GM23338 (cell line): ENCODE measurements around the gene PSD4. TPM values are rescaled to one million over a fixed set of nuclear protein-coding genes. Genes with fewer than 3 reads are reported as not detected.

Experiments
- ATAC-seq: fragments of 200-7000 bp; cut with Tn5 transposase; 3 replicates; pipeline ENCODE4 v1.9.1; 2020
- DNase-seq: peaks from one replicate; pipeline ENCODE4 v3.0.0-alpha.2; 2015; ENCODE audit warnings: low spot score
- H2AFZ ChIP-seq: fragments of 200-600 bp; sonication (generic); 2 replicates; pipeline ENCODE4 v1.8.0; 2016; ENCODE audit warnings: antibody characterized with exemption, mild to moderate bottlenecking, moderate library complexity
- H3F3A ChIP-seq: fragments of 200-600 bp; sonication (generic); replicated peaks from 2 replicates; pipeline ENCODE4 v1.8.0; 2017; ENCODE audit warnings: antibody characterized with exemption, mixed run types, low read depth
- H3K27ac ChIP-seq: fragments of 200-600 bp; sonication (generic); 2 replicates; pipeline ENCODE4 v1.6.1; 2016; ENCODE audit warnings: low read depth
- H3K27me3 ChIP-seq: fragments of 200-600 bp; sonication (generic); 2 replicates; pipeline ENCODE4 v1.8.0; 2016; ENCODE audit warnings: mild to moderate bottlenecking, mixed run types, moderate library complexity; ENCODE audit not compliant: insufficient read depth
- H3K36me3 ChIP-seq: fragments of 200-600 bp; sonication (generic); 2 replicates; pipeline ENCODE4 v1.8.0; 2016; ENCODE audit warnings: mild to moderate bottlenecking; ENCODE audit not compliant: insufficient read depth
- H3K4me1 ChIP-seq: fragments of 200-600 bp; sonication (generic); 2 replicates; pipeline ENCODE4 v1.8.0; 2016; ENCODE audit warnings: mild to moderate bottlenecking, moderate library complexity; ENCODE audit not compliant: insufficient read depth
- H3K4me2 ChIP-seq: fragments of 200-600 bp; sonication (generic); 2 replicates; pipeline ENCODE4 v1.7.1; 2017; ENCODE audit warnings: mixed run types
- H3K4me3 ChIP-seq: fragments of 200-600 bp; sonication (generic); 2 replicates; pipeline ENCODE4 v1.6.1; 2016; ENCODE audit warnings: mixed run types
- H3K79me2 ChIP-seq: fragments of 200-600 bp; sonication (generic); replicated peaks from 2 replicates; pipeline ENCODE4 v1.8.0; 2017; ENCODE audit warnings: mild to moderate bottlenecking; ENCODE audit not compliant: insufficient read depth
- H3K9me2 ChIP-seq: fragments of 200-600 bp; sonication (generic); 2 replicates; pipeline ENCODE4 v1.8.0; 2017; ENCODE audit not compliant: insufficient read depth
- H4K20me1 ChIP-seq: fragments of 200-600 bp; sonication (generic); replicated peaks from 2 replicates; pipeline ENCODE4 v1.8.0; 2017; ENCODE audit warnings: mild to moderate bottlenecking; ENCODE audit not compliant: insufficient read depth
- H3K27ac Mint-ChIP-seq: 2 replicates; pipeline ENCODE4 v1.8.0; 2020; ENCODE audit warnings: inconsistent platforms, mild to moderate bottlenecking, moderate library complexity, mixed read lengths
- H3K27me3 Mint-ChIP-seq: 3 replicates; pipeline ENCODE4 v1.8.0; 2022; ENCODE audit warnings: low read depth, mild to moderate bottlenecking, moderate library complexity, mixed read lengths, inconsistent platforms; ENCODE audit not compliant: insufficient read depth, poor library complexity
- H3K36me3 Mint-ChIP-seq: 3 replicates; pipeline ENCODE4 v1.8.0; 2021; ENCODE audit warnings: low read depth, mild to moderate bottlenecking, inconsistent platforms, moderate library complexity, mixed read lengths
- H3K4me1 Mint-ChIP-seq: 3 replicates; pipeline ENCODE4 v1.8.0; 2020; ENCODE audit warnings: mild to moderate bottlenecking, inconsistent platforms, mixed read lengths
- H3K4me3 Mint-ChIP-seq: 3 replicates; pipeline ENCODE4 v1.8.0; 2021; ENCODE audit warnings: moderate library complexity, mild to moderate bottlenecking, inconsistent platforms, mixed read lengths
- H3K9me3 Mint-ChIP-seq: 3 replicates; pipeline ENCODE4 v1.8.0; 2020; ENCODE audit warnings: moderate library complexity, mild to moderate bottlenecking, inconsistent platforms, mixed read lengths
- CREB1 ChIP-seq: fragments of 250-450 bp; sonication (Bioruptor Pico); IDR thresholded peaks from 2 replicates; pipeline ENCODE4 v1.5.0; 2020; ENCODE audit warnings: low read depth, mild to moderate bottlenecking, moderate library complexity
- CTCF ChIP-seq, 2 experiments: fragments of 200-600 bp in 1 of 2; sonication (generic) in 1 of 2; conservative IDR thresholded peaks; 2 replicates each; pipeline versions ENCODE4 v1.5.1 to v1.6.1; 2016 to 2017; ENCODE audit warnings: antibody characterized with exemption in 2 of 2, low read depth in 2 of 2, mild to moderate bottlenecking in 2 of 2, moderate library complexity in 1 of 2
- EZH2 ChIP-seq: fragments of 200-600 bp; sonication (generic); IDR thresholded peaks from one replicate; pipeline ENCODE4 v1.8.0; 2017; ENCODE audit warnings: antibody characterized with exemption, mild to moderate bottlenecking, low read depth; ENCODE audit not compliant: unreplicated experiment
- NANOG ChIP-seq: IDR thresholded peaks from 2 replicates; pipeline ENCODE4 v1.6.1; 2016; ENCODE audit warnings: antibody characterized with exemption, borderline replicate concordance
- POLR2AphosphoS5 ChIP-seq: IDR thresholded peaks from 2 replicates; pipeline ENCODE4 v1.6.1; 2016; ENCODE audit warnings: antibody characterized with exemption, low read depth
- REST ChIP-seq: IDR thresholded peaks from one replicate; pipeline ENCODE4 v1.6.1; 2018; ENCODE audit warnings: antibody characterized with exemption; ENCODE audit not compliant: unreplicated experiment
- STAT1 ChIP-seq: IDR thresholded peaks from one replicate; pipeline ENCODE4 v1.6.1; 2016; ENCODE audit warnings: antibody characterized with exemption; ENCODE audit not compliant: unreplicated experiment
- ZNF114 ChIP-seq: fragments of 250-450 bp; sonication (Bioruptor Pico); IDR thresholded peaks from 2 replicates; pipeline ENCODE4 v1.5.0; 2020; ENCODE audit warnings: mild to moderate bottlenecking, moderate library complexity
- ZNF462 ChIP-seq: fragments of 250-450 bp; sonication (Bioruptor Pico); IDR thresholded peaks from 2 replicates; pipeline ENCODE4 v1.5.0; 2020; ENCODE audit warnings: mild to moderate bottlenecking, moderate library complexity
- polyA plus RNA-seq: library from polyadenylated mRNA; unstranded; fragments of >200 nt; fragmentation: Nextera tagmentation; extraction: Ambion mirVana; gene quantifications from 2 replicates; pipeline ENCODE4 v1.2.1, GENCODE V29; 2016
- total RNA-seq: library from RNA; depleted of rRNA; stranded (reverse); fragments of >200 nt; shearing (Covaris generic); gene quantifications from 2 replicates; pipeline ENCODE4 v1.2.3, GENCODE V29; 2014

PSD4 gene
- total and polyA plus RNA-seq, 2 experiments from 2014 or later: 0.06 to 0.66 TPM

DNA sequence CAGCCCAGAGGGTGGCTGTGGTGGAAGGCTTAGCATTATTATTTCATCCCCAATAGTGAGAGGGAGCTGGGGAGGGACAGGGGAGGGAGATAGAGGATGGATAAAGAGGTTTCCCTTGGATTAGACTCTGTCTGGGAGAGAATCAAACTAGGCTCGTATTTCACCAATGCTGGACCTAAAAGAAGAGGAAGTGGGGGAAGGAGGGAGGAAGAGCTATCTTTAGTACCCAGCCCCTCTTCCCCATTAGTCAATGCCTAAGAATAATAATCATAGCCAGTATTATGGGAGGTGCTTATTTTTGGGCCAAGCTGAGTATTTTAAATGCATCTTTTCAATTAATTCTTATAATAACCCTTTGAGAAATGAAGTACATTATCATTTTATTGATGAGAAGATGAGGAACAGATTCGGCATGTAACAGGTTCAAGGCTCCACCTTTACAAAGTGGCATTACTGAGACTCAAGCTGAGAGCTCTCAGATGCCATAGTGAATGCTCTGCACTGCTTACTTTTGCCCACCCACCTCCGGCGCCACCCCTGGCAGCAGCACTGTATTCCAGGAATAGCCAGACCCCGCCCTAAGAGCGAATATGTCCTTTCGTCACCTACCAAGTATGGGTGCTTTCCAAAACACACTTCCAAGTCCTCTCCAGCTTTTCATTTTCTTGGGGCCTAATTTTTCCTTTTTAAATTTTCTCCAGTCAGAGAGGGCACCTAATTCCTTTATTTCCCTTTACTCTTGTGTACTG is 83.9 kb downstream of the PSD4 start (continued):
- 0 out of 4 replicates have a peak, but pooled peaks of 1 of the 2 experiments have one; percentile 9 for TF ChIP-seq CTCF (conservative IDR thresholded peaks at IDR 0.05; ENCODE audit: low read depth in 2 of 2)
- no peak for TF ChIP-seq NANOG
- TF ChIP-seq REST: no peak

DNA sequence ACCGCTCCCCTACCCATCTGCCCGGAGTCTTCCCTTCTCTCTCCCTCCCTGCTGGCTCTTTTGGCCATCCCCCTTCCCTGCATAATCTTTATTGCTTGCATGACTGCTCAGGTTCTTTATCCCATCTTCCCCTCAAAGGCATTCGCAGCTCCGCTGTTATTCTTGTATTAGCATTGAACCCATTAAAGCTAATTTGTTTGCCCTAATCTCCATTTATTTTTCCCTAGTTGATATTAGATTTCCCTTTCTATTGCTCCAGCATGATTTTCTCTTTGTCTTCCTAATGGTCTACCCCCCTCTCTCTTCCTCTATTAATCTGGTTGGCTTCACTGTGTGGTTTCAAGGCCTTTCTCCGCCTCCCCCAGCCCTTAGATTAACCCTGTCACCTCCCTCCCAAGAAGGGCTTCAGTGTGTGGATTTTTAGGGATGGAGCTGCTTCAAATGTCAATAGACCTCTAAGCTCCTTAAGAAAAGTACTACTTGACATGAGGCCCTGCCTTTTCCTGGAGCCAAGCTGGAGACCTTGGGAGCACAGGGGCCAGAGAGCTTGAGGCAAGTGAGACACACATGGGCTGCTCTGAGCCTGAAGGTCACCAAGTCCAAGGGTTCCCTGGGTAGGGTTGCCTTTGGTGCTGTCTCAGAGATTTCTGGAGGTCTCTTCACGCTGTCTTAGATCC is 84.8 kb downstream of the PSD4 start:
- Histone ChIP-seq H3K79me2 (no peaks in the 10 kb centered on the region), H3K27me3 (no peaks in the 10 kb centered on the region), H4K20me1 (no peaks in the 10 kb centered on the region), H3K4me3 (no peak overlapping the region), H3K27ac (no peak overlapping the region), H2AFZ (no peak overlapping the region), H3K4me2 (no peak overlapping the region), H3K4me1 (peaks cover 7% of the 10 kb centered on the region), H3F3A (no peaks in the 10 kb centered on the region), H3K36me3 (no peaks in the 10 kb centered on the region), H3K9me2 (no peaks in the 10 kb centered on the region)
- Mint-ChIP-seq H3K4me3 (no peak overlapping the region), H3K9me3 (no peaks in the 10 kb centered on the region), H3K4me1 (peaks cover 17% of the 10 kb centered on the region), H3K36me3 (no peaks in the 10 kb centered on the region), H3K27me3 (peaks cover 10% of the 10 kb centered on the region), H3K27ac (no peak overlapping the region)
- TF ChIP-seq EZH2 (no peak), STAT1 (no peak), NANOG (no peak), ZNF462 (CRISPR knock-in tag) (no peak), POLR2AphosphoS5 (no peak), ZNF114 (CRISPR knock-in tag) (no peak), CREB1 (CRISPR knock-in tag) (no peak)
- ATAC-seq: no peak
- DNase-seq: no peak
